Mesenchymal stem cell (in vitro differentiated cells and primary cell): ENCODE data around the gene CARD19.

ENCODE experiments used
- DNase-seq: peaks from one replicate; pipeline ENCODE4 v3.0.0-alpha.2; 2013
- H2AFZ ChIP-seq: one replicate; pipeline ENCODE4 v1.6.1; 2013; ENCODE audit warnings: low read depth, mild to moderate bottlenecking, control low read depth, inconsistent platforms, low read length, moderate library complexity
- H2AK5ac ChIP-seq: 2 replicates; pipeline ENCODE4 v1.6.1; 2013; ENCODE audit warnings: low read length, moderate library complexity, mild to moderate bottlenecking, inconsistent platforms; ENCODE audit not compliant: severe bottlenecking
- H2BK120ac ChIP-seq: one replicate; pipeline ENCODE4 v1.6.1; 2013; ENCODE audit warnings: low read depth, mild to moderate bottlenecking, inconsistent platforms, low read length, moderate library complexity
- H2BK12ac ChIP-seq, 2 experiments: one replicate each; pipeline ENCODE4 v1.6.1; 2013; ENCODE audit warnings: inconsistent platforms in 2 of 2, low read length in 2 of 2, mild to moderate bottlenecking in 2 of 2, moderate library complexity in 2 of 2, control low read depth in 1 of 2
- H2BK15ac ChIP-seq: one replicate; pipeline ENCODE4 v1.6.1; 2013; ENCODE audit warnings: mild to moderate bottlenecking, low read depth, inconsistent platforms; ENCODE audit not compliant: poor library complexity, severe bottlenecking
- H2BK5ac ChIP-seq: 2 replicates; pipeline ENCODE4 v1.6.1; 2013; ENCODE audit warnings: low read depth, mild to moderate bottlenecking, low read length, control low read depth, inconsistent platforms; ENCODE audit not compliant: poor library complexity, severe bottlenecking
- H3K14ac ChIP-seq, 2 experiments: one replicate each; pipeline ENCODE4 v1.6.1; 2013; ENCODE audit warnings: inconsistent platforms in 2 of 2, low read length in 2 of 2, control low read depth in 1 of 2, mild to moderate bottlenecking in 1 of 2, moderate library complexity in 1 of 2
- H3K18ac ChIP-seq, 2 experiments: one replicate each; pipeline ENCODE4 v1.6.1; 2013; ENCODE audit warnings: inconsistent platforms in 2 of 2, low read length in 2 of 2, control low read depth in 1 of 2, low read depth in 1 of 2, mild to moderate bottlenecking in 1 of 2
- H3K23ac ChIP-seq, 2 experiments: one replicate each; pipeline ENCODE4 v1.6.1; 2013; ENCODE audit warnings: inconsistent platforms in 2 of 2, low read length in 2 of 2, mild to moderate bottlenecking in 2 of 2, moderate library complexity in 2 of 2, control low read depth in 1 of 2
- H3K27ac ChIP-seq: 2 replicates; pipeline ENCODE4 v1.5.1; 2013; ENCODE audit warnings: mild to moderate bottlenecking, moderate library complexity, low read length, control low read depth, inconsistent platforms; ENCODE audit not compliant: poor library complexity, severe bottlenecking
- H3K27me3 ChIP-seq, 2 experiments: 2 replicates each; pipeline versions ENCODE4 v1.6.1 to v1.7.0; 2013; ENCODE audit warnings: low read length in 2 of 2, mild to moderate bottlenecking in 2 of 2, moderate library complexity in 2 of 2, control low read depth in 1 of 2, inconsistent platforms in 1 of 2; ENCODE audit not compliant: control insufficient read depth in 1 of 2, insufficient read depth in 1 of 2
- H3K36me3 ChIP-seq, 2 experiments: 2 replicates each; pipeline versions ENCODE4 v1.6.1 to v1.7.0; 2013; ENCODE audit warnings: low read length in 2 of 2, control low read depth in 1 of 2, inconsistent platforms in 1 of 2, low read depth in 1 of 2, mild to moderate bottlenecking in 1 of 2; ENCODE audit not compliant: insufficient read depth in 2 of 2, control insufficient read depth in 1 of 2
- H3K4ac ChIP-seq, 2 experiments: one replicate each; pipeline ENCODE4 v1.6.1; 2013; ENCODE audit warnings: inconsistent platforms in 2 of 2, low read length in 2 of 2, mild to moderate bottlenecking in 2 of 2, moderate library complexity in 2 of 2, control low read depth in 1 of 2, low read depth in 1 of 2
- H3K4me1 ChIP-seq: 2 replicates; pipeline ENCODE4 v1.6.1; 2013; ENCODE audit warnings: low read depth, low read length, control low read depth; ENCODE audit not compliant: control insufficient read depth, insufficient read depth
- H3K4me2 ChIP-seq: 2 replicates; pipeline ENCODE4 v1.6.1; 2013; ENCODE audit warnings: low read length, mild to moderate bottlenecking, inconsistent platforms; ENCODE audit not compliant: poor library complexity, severe bottlenecking
- H3K4me3 ChIP-seq, 2 experiments: 2 replicates each; pipeline versions ENCODE4 v1.5.1 to v1.7.0; 2013; ENCODE audit warnings: low read length in 2 of 2, mild to moderate bottlenecking in 2 of 2, control low read depth in 1 of 2, low read depth in 1 of 2; ENCODE audit not compliant: insufficient read depth in 1 of 2
- H3K79me1 ChIP-seq: replicated peaks from 2 replicates; pipeline ENCODE4 v1.6.1; 2013; ENCODE audit warnings: mild to moderate bottlenecking, control low read depth, low read length, inconsistent platforms; ENCODE audit not compliant: poor library complexity, severe bottlenecking
- H3K9ac ChIP-seq: 2 replicates; pipeline ENCODE4 v1.7.0; 2013; ENCODE audit warnings: mild to moderate bottlenecking, low read length, moderate library complexity
- H3K9me3 ChIP-seq: 2 replicates; pipeline ENCODE4 v1.7.0; 2013; ENCODE audit warnings: mild to moderate bottlenecking, low read length; ENCODE audit not compliant: control insufficient read depth
- H4K8ac ChIP-seq: one replicate; pipeline ENCODE4 v1.6.1; 2013; ENCODE audit warnings: inconsistent platforms, mild to moderate bottlenecking, low read length, moderate library complexity
- H4K91ac ChIP-seq: one replicate; pipeline ENCODE4 v1.6.1; 2013; ENCODE audit warnings: mild to moderate bottlenecking, low read length, inconsistent platforms
- WGBS: methylation state at CpG from one replicate; pipeline ENCODE4 v1.1.7; 2013; ENCODE audit warnings: mixed read lengths; 5-methylcytosine and 5-hydroxymethylcytosine counted together

CARD19 gene

DNA sequence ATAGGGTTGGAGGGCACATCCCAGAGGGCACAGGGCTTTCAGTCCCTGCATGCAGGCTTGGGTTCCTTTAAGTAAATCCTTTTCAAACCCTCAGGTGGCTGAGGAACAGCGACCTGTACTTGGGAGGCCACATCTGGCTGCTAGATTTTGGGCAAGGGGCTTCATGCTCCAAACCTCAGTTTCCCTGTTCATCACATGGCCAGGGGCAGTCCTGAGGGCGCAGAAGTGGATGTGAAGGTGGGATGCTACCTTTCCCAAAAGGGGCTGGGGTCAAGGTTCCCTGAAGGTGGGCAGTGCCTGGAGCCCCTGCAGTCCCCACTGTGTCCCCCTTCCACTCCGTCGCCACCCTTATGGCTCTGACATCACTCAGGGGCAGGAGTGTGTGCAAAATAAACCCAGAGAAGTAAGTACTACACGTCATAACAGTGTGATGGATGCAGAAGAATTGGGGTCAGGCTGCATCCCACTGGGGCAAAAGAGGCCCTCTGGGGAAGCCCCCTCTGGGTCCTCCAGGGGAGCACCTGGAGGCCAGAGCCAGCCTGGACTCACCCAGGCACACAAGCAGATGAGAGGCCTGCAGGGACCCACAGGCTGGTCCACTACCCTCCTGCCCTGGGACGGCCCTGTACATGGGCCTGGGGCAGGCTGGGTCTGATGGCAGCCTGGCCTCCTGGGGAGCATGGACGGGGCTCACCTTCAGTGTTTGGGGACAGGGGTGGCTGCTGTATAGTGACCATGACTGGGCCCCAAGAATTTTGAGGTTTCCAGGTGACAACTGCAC is 1.9 kb upstream of the CARD19 start:
- Histone ChIP-seq H3K9ac (no peak overlapping the region), H2AFZ (no peak overlapping the region), H4K91ac (peak overlapping the region; percentile 52), H3K14ac (no peak overlapping the region), H3K79me1 (no peaks in the 10 kb centered on the region), H2BK15ac (peak overlapping the region; percentile 71), H2BK12ac (peak overlapping the region; percentile 43 to 64), H3K9me3 (peaks cover 24% of the 10 kb centered on the region), H3K4me3 (no peak overlapping the region), H2BK5ac (no peak overlapping the region), H3K23ac (no peak overlapping the region), H3K4me1 (peaks cover 42% of the 10 kb centered on the region), H3K4me2 (no peak overlapping the region), H3K18ac (peak overlapping the region; percentile 19 to 51), H3K4ac (peak overlapping the region in 1 of 2 experiments; percentile 56), H2BK120ac (peak overlapping the region; percentile 27), H3K36me3 (no peaks in the 10 kb centered on the region), H4K8ac (peak overlapping the region; percentile 100), H3K27me3 (no peaks in the 10 kb centered on the region), H3K27ac (no peak overlapping the region), H2AK5ac (peak overlapping the region; percentile 37)
- 82% methylated on average over 7 of the region's 7 CpGs for WGBS
- no peak for DNase-seq

GRCh38 chr9:93094658-93095204 is 1.3 kb upstream of the CARD19 start:
- H3K9me3 ChIP-seq, result peaks cover 18% of the 10 kb centered on the region
- H3K23ac ChIP-seq, result no peak overlapping the region
- peaks cover 0 to 3% of the 10 kb centered on the region in 2 experiments for H3K36me3 ChIP-seq
- no peak overlapping the region for H3K14ac ChIP-seq
- H2BK5ac ChIP-seq, result no peak overlapping the region
- peak overlapping the region; percentile 43 for H2BK120ac ChIP-seq
- peak overlapping the region; percentile 75 for H2AK5ac ChIP-seq
- peak overlapping the region; percentile 71 for H2BK15ac ChIP-seq
- H2AFZ ChIP-seq, result no peak overlapping the region
- H4K8ac ChIP-seq, result peak overlapping the region; percentile 100
- H3K79me1 ChIP-seq, result no peaks in the 10 kb centered on the region
- H4K91ac ChIP-seq, result peak overlapping the region; percentile 96
- peak overlapping the region; percentile 33 to 87 for H2BK12ac ChIP-seq
- peak overlapping the region in 1 of 2 experiments; percentile 80 for H3K4me3 ChIP-seq
- H3K4me2 ChIP-seq, result peak overlapping the region; percentile 49
- H3K27me3 ChIP-seq, result no peaks in the 10 kb centered on the region
- no peak overlapping the region for H3K27ac ChIP-seq
- DNase-seq, result peak; percentile 30
- peak overlapping the region; percentile 66 to 85 for H3K4ac ChIP-seq
- WGBS, result 73% methylated on average over 11 of the region's 11 CpGs
- H3K9ac ChIP-seq, result peak overlapping the region; percentile 88
- H3K18ac ChIP-seq, result peak overlapping the region; percentile 85 to 94
- peaks cover 48% of the 10 kb centered on the region for H3K4me1 ChIP-seq

DNA sequence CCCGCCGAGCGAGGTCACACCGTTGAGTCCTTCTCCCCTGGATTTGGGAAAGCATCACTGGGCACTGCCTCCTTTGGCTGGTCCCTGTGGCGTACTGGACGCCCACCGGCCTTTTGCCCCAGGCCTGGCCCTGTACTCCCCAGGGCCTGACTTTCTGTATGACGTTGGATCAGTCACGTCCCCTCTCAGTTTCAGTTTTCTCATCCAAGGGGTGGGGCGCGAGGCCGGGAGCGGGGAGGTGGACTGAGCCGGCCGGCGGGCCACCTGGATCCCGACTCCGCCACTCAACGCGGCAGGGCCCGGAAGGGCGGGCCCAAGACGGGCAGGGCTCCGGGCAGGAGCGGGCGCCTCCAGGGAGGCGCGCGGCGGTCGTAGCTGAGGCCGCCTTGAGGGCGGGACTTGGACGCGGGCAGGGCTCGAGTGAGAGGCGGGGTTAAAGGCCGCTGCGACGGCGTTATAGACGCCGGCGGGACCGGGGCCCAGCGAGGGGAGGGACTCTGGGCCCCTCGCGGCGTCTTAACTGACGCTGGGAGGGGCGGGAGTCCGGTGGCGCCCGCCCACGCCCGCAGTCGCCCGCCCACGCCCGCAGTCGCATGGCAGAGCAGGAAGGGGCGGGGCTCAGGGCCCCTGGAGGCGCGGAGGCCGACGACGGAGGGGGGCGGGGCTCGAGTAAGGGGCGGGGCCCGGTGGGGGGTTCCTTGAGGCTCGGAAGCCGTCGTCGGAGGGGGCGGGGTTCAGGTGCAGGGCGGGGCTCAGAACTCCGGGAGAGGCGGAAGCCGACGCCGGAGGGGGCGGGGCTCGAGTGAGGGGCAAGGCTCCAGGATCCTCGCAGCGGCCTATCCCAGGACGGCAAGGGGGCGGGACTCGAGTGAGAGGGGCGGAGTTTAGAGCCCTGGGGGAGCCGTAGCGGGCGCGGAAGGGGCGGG is 549 bp upstream of the CARD19 start:
- Histone ChIP-seq H3K9ac (peak overlapping the region; percentile 88), H3K4me1 (peaks cover 51% of the 10 kb centered on the region), H2BK15ac (peak overlapping the region; percentile 99), H3K4me3 (peak overlapping the region; percentile 57 to 80), H3K9me3 (peaks cover 11% of the 10 kb centered on the region), H4K8ac (peak overlapping the region; percentile 100), H3K14ac (peak overlapping the region in 1 of 2 experiments; percentile 53), H2BK120ac (peak overlapping the region; percentile 43), H3K36me3 (peaks cover 0 to 6% of the 10 kb centered on the region in 2 experiments), H3K23ac (no peak overlapping the region), H2BK5ac (no peak overlapping the region), H3K27me3 (no peaks in the 10 kb centered on the region), H2BK12ac (peak overlapping the region in 1 of 2 experiments; percentile 85), H3K4me2 (peak overlapping the region; percentile 49), H4K91ac (peak overlapping the region; percentile 96), H2AFZ (peak overlapping the region; percentile 60), H3K27ac (peak overlapping the region; percentile 74), H2AK5ac (peak overlapping the region; percentile 75), H3K4ac (peak overlapping the region; percentile 66 to 85), H3K18ac (peak overlapping the region; percentile 85 to 94), H3K79me1 (peaks cover 3% of the 10 kb centered on the region)
- 10% methylated on average over 59 of the region's 95 CpGs for WGBS
- DNase-seq, result peak; percentile 98
